ENCODE results near the gene PEX11G.
A peak's percentile ranks its signal among the peaks of the same experiment; 100 is the strongest.

PEX11G gene

DNA sequence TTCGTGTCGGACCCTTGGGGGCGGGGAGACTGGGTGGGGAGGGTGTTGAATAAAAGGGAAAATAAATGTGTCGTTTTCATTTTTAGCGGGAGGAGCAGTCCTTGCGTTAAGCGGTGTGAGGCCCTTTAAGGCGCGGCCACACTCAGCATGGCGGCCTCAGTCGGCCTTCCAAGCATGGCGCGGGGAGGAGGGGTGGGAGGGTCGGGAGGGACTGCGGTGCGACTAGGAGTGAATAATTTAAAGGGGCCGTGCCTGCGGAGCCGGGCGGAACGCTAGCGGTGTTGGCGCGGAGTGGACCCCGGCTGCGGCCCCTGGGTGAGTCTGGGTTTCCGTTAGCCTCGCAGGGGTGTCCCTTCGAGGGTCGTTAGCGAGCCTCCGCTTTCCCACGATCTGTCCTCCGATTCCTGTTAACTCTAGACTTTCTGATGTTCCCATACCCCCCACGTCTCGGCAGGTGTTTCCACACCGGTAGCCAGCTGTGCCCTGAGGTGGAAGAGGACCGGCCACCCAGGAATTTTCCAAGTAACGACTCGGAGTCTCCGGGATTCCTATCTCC is 45.2 kb upstream of the PEX11G start:
- CTCF ChIA-PET, result no interaction called here
- peak; percentile 87 for DNase-seq (ENCODE audit: extremely low spot score)
- TF ChIP-seq FOXK2 (IDR thresholded peaks at IDR 0.05) (no peak), HDGF (IDR thresholded peaks at IDR 0.05; ENCODE audit: borderline replicate concordance) (no peak), TARDBP (IDR thresholded peaks at IDR 0.05) (no peak), FOXA1 (IDR thresholded peaks at IDR 0.05) (no peak), BHLHE40 (IDR thresholded peaks at IDR 0.05; ENCODE audit: borderline replicate concordance) (no peak), L3MBTL2 (conservative IDR thresholded peaks at IDR 0.05) (no peak), SP1 (IDR thresholded peaks at IDR 0.05) (no peak), NFRKB (IDR thresholded peaks at IDR 0.05) (no peak)
- POLR2A ChIA-PET, result interaction anchor here (1.2 to 2.0 kb wide), 2 partner anchors 28 to 435 kb away, joined by 3 to 5 read pairs; no protein-coding TSS in a partner anchor

GRCh38 chr19:7533281-7533885 is 44.5 kb upstream of the PEX11G start:
- ChIA-PET POLR2A (interaction anchor here (1.2 to 3.7 kb wide), 2 partner anchors 11 to 434 kb away, joined by 3 to 21 read pairs; partner anchors contain the start of gene MCOLN1), CTCF (interaction anchor here (0.5 kb wide), 1 partner anchor 15 kb away, joined by 3 read pairs; no protein-coding TSS in a partner anchor)
- TF ChIP-seq, protein P1, sequence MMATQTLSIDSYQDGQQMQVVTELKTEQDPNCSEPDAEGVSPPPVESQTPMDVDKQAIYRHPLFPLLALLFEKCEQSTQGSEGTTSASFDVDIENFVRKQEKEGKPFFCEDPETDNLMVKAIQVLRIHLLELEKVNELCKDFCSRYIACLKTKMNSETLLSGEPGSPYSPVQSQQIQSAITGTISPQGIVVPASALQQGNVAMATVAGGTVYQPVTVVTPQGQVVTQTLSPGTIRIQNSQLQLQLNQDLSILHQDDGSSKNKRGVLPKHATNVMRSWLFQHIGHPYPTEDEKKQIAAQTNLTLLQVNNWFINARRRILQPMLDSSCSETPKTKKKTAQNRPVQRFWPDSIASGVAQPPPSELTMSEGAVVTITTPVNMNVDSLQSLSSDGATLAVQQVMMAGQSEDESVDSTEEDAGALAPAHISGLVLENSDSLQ (IDR thresholded peaks at IDR 0.05), result no peak
- TF ChIP-seq ARNT (IDR thresholded peaks at IDR 0.05), result no peak
- no peak for TF ChIP-seq ELF4 (IDR thresholded peaks at IDR 0.05)
- TF ChIP-seq FOXA1 (IDR thresholded peaks at IDR 0.05), result no peak
- no peak for DNase-seq (ENCODE audit: extremely low spot score)

- TF ChIP-seq ARNT (IDR thresholded peaks at IDR 0.05) (no peak), CTBP1 (IDR thresholded peaks at IDR 0.05; ENCODE audit: borderline replicate concordance) (no peak), NFRKB (IDR thresholded peaks at IDR 0.05) (no peak)
- DNase-seq (ENCODE audit: extremely low spot score), result no peak
- ChIA-PET CTCF (no interaction called here), POLR2A (interaction anchor here (3.7 kb wide), 1 partner anchor 7 kb away, joined by 21 read pairs; the partner anchor contains the start of gene MCOLN1)
Measured at GRCh38 chr19:7529610-7530490, 41.0 kb upstream of the PEX11G start.

- DNase-seq (ENCODE audit: extremely low spot score), result no peak
- ChIA-PET POLR2A (no interaction called here), CTCF (no interaction called here)
- TF ChIP-seq TARDBP (IDR thresholded peaks at IDR 0.05) (no peak), HDGF (IDR thresholded peaks at IDR 0.05; ENCODE audit: borderline replicate concordance) (no peak), SP1 (IDR thresholded peaks at IDR 0.05) (no peak), L3MBTL2 (conservative IDR thresholded peaks at IDR 0.05) (no peak), BHLHE40 (IDR thresholded peaks at IDR 0.05; ENCODE audit: borderline replicate concordance) (no peak), SUZ12 (IDR thresholded peaks at IDR 0.05) (no peak), CTBP1 (IDR thresholded peaks at IDR 0.05; ENCODE audit: borderline replicate concordance) (no peak), FOXA1 (IDR thresholded peaks at IDR 0.05) (no peak), ELF4 (IDR thresholded peaks at IDR 0.05) (no peak), ZNF384 (IDR thresholded peaks at IDR 0.05) (no peak), LEF1 (IDR thresholded peaks at IDR 0.05; ENCODE audit: borderline replicate concordance) (no peak)
- TF ChIP-seq, protein P1 (IDR thresholded peaks at IDR 0.05), result no peak
Measured at GRCh38 chr19:7529246-7529600, 40.4 kb upstream of the PEX11G start.

DNA sequence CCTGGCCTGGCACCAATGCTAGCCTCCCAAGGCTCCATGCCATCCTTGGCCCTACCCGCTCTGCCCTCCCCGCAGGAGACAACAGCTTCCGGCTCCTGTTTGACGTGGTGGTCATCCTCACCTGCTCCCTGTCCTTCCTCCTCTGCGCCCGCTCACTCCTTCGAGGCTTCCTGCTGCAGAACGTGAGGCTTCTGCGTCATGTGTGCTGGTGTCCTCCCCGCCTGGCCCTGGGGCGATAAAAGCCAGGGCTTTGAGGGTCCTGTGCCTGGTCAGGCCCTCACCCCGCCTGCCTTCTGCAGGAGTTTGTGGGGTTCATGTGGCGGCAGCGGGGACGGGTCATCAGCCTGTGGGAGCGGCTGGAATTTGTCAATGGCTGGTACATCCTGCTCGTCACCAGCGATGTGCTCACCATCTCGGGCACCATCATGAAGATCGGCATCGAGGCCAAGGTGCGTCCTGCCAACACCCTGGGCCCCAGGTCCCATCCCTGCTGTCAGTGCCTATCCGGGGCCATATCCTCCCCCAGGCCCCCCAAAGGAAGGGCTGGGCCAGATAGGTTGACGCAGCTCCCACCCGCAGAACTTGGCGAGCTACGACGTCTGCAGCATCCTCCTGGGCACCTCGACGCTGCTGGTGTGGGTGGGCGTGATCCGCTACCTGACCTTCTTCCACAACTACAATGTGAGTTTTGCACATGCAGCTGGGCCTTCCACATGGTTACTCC is 39.8 kb upstream of the PEX11G start:
- DNase-seq (ENCODE audit: extremely low spot score), result no peak
- CTCF ChIA-PET, result no interaction called here

More for the DNA sequence above, 39.8 kb upstream of the PEX11G start:
- no peak for TF ChIP-seq LEF1 (IDR thresholded peaks at IDR 0.05; ENCODE audit: borderline replicate concordance)
- TF ChIP-seq CTBP1 (IDR thresholded peaks at IDR 0.05; ENCODE audit: borderline replicate concordance), result no peak
- TF ChIP-seq TARDBP (IDR thresholded peaks at IDR 0.05), result no peak
- TF ChIP-seq SP1 (IDR thresholded peaks at IDR 0.05), result no peak
- TF ChIP-seq L3MBTL2 (conservative IDR thresholded peaks at IDR 0.05), result no peak
- TF ChIP-seq, protein P1 (IDR thresholded peaks at IDR 0.05), result no peak
- TF ChIP-seq HDGF (IDR thresholded peaks at IDR 0.05; ENCODE audit: borderline replicate concordance), result no peak
- no peak for TF ChIP-seq BHLHE40 (IDR thresholded peaks at IDR 0.05; ENCODE audit: borderline replicate concordance)
- TF ChIP-seq ZNF384 (IDR thresholded peaks at IDR 0.05), result no peak
- no peak for TF ChIP-seq FOXK2 (IDR thresholded peaks at IDR 0.05)
- TF ChIP-seq ELF4 (IDR thresholded peaks at IDR 0.05), result no peak
- no peak for TF ChIP-seq FOXA1 (IDR thresholded peaks at IDR 0.05)
- no peak for TF ChIP-seq NFRKB (IDR thresholded peaks at IDR 0.05)
- TF ChIP-seq ARNT (IDR thresholded peaks at IDR 0.05), result no peak
- TF ChIP-seq SUZ12 (IDR thresholded peaks at IDR 0.05), result no peak
- POLR2A ChIA-PET, result no interaction called here
